ENCODE results near the gene SLC22A12.
A peak's percentile ranks its signal among the peaks of the same experiment; 100 is the strongest.

Gene SLC22A12

DNA sequence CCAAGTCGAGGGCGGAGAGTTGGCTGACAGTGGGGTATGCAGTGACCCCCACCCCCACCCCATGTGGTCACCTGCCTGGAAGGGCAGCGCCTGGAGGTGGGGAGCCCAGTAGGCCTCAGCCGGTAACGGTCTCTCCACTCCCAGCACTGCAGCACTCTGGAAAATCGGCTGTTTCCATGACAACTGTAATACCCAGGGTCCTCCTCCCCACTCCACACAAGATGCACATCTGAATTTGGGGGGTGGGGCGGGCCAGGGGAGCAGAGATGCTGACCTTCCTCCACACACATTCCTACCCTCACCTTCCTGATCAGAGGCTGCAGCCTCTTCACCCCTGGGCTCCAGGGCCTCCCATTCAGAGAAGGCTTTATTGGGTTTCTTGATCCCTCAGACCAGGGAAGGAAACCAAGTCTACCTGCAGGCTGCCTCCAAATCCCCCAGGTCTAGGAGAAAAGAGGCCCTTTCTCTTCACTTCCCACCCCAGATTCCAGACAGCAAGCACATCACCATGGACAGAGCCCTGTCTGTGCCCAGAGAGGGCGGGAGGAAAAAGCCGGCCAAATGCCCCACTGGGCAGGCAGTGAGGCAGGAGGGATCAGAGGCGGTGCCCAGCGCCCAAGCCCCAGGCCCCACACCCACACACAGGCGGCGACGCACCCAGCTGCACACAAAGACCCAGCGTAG lies 46.5 kb downstream of the SLC22A12 start:
- Histone ChIP-seq H3K9me3 (ENCODE audit: control insufficient read depth in 1 of 2, low read length in 2 of 2) (no peaks in the 10 kb centered on the region), H3K27ac (ENCODE audit: low read length) (no peak overlapping the region), H3K36me3 (ENCODE audit: control insufficient read depth in 1 of 2, insufficient read depth in 2 of 2, low read length in 2 of 2) (no peaks in the 10 kb centered on the region), H3K27me3 (ENCODE audit: low read depth, low read length) (peaks cover 13% of the 10 kb centered on the region), H3K4me3 (ENCODE audit: low read depth in 1 of 2, low read length in 2 of 2) (peak overlapping the region in 1 of 2 donors; percentile 49), H3K4me1 (ENCODE audit: control insufficient read depth in 1 of 2, insufficient read depth in 2 of 2, low read length in 2 of 2) (peaks cover 0 to 15% of the 10 kb centered on the region in 2 donors)

DNA sequence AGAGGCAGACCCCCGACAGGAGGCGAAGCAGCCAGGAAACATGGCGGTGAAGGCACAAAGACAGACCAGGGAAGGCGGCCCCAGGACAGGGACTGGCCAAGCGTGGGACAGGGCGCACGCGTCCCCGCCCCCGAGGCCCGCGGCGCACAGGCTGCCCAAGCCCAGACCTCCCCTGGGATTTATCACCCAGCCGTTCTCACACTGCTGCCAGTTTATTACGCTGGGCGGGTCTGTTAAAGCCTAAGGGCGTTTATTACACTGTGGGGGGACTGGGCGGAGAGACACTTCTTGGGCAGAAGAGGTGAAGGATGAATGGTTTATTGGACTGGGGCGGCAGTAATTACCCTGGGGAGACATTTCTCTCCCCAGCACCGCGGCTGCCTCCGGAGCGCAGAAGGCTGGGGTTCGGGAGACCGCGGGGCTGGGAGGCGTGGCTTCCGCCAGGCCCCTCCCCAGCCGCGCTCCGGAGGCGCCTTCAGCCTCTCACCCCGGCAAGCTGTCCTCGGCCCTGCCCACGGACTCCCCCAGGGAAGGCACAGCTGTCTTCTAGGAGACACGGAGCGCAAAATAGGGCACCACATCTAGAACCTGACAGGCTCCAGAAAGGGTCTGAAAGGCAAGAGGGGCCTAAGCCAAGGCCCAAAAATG lies 47.1 kb downstream of the SLC22A12 start:
- no peak overlapping the region for H3K27ac ChIP-seq (ENCODE audit: low read length)
- no peaks in the 10 kb centered on the region for H3K9me3 ChIP-seq (ENCODE audit: control insufficient read depth in 1 of 2, low read length in 2 of 2)
- peaks cover 0 to 15% of the 10 kb centered on the region in 2 donors for H3K4me1 ChIP-seq (ENCODE audit: control insufficient read depth in 1 of 2, insufficient read depth in 2 of 2, low read length in 2 of 2)
- H3K36me3 ChIP-seq (ENCODE audit: control insufficient read depth in 1 of 2, insufficient read depth in 2 of 2, low read length in 2 of 2) = no peaks in the 10 kb centered on the region
- H3K27me3 ChIP-seq (ENCODE audit: low read depth, low read length) = peaks cover 13% of the 10 kb centered on the region
- H3K4me3 ChIP-seq (ENCODE audit: low read depth in 1 of 2, low read length in 2 of 2) = peak overlapping the region in 1 of 2 donors; percentile 49

- H3K27ac ChIP-seq (ENCODE audit: low read length) = no peak overlapping the region
- H3K9me3 ChIP-seq (ENCODE audit: control insufficient read depth in 1 of 2, low read length in 2 of 2) = no peaks in the 10 kb centered on the region
- no peak overlapping the region for H3K4me3 ChIP-seq (ENCODE audit: low read depth in 1 of 2, low read length in 2 of 2)
- no peaks in the 10 kb centered on the region for H3K36me3 ChIP-seq (ENCODE audit: control insufficient read depth in 1 of 2, insufficient read depth in 2 of 2, low read length in 2 of 2)
- H3K27me3 ChIP-seq (ENCODE audit: low read depth, low read length) = peaks cover 13% of the 10 kb centered on the region
- peaks cover 0 to 16% of the 10 kb centered on the region in 2 donors for H3K4me1 ChIP-seq (ENCODE audit: control insufficient read depth in 1 of 2, insufficient read depth in 2 of 2, low read length in 2 of 2)
Observed at GRCh38 chr11:64638829-64639228, 47.8 kb downstream of the SLC22A12 start.

GRCh38 chr11:64639885-64640284 lies 48.9 kb downstream of the SLC22A12 start:
- Histone ChIP-seq H3K27ac (ENCODE audit: low read length) (no peak overlapping the region), H3K4me1 (ENCODE audit: control insufficient read depth in 1 of 2, insufficient read depth in 2 of 2, low read length in 2 of 2) (peaks cover 0 to 22% of the 10 kb centered on the region in 2 donors), H3K27me3 (ENCODE audit: low read depth, low read length) (peaks cover 23% of the 10 kb centered on the region), H3K4me3 (ENCODE audit: low read depth in 1 of 2, low read length in 2 of 2) (no peak overlapping the region), H3K9me3 (ENCODE audit: control insufficient read depth in 1 of 2, low read length in 2 of 2) (no peaks in the 10 kb centered on the region), H3K36me3 (ENCODE audit: control insufficient read depth in 1 of 2, insufficient read depth in 2 of 2, low read length in 2 of 2) (no peaks in the 10 kb centered on the region)

DNA sequence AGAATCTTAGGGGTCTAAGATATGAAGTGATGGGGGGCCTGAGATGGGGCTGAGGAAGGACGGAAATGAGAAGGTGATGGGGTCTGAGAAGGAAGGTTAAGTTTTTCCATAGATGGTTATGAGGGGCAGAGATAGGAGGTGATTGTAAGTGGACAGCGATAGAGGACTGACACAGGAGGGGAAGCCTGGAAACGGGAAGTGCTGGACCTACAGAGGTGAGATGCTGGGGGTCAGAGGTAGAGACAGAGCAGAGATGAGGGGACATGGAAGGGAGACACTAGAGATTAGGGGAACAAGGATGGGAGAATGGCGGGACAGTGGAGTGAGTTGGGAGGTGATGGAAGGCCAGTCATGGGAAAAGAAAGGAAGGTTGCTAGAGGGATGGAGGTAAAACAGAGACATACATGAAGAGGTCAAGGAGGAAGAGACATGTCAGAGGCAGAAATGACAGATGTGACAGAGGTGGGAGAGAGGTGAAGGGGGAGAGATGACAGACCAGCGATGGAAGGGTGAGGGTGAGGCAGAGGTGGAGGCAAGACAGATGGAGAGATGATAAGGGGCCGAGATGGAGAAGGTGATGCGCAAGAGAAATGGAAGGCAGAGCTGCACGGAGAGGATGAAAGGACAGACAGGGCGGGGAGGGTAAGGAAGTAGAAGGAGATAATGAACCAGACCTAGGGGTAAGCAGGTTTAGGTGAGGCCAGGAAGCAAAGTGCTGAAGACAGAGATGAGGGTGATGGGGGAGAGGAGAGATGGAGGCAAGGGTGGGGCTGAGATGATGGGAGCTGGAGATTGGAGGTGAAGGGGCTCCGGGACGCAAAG lies 50.8 kb downstream of the SLC22A12 start:
- Histone ChIP-seq H3K9me3 (ENCODE audit: control insufficient read depth in 1 of 2, low read length in 2 of 2) (no peaks in the 10 kb centered on the region), H3K27ac (ENCODE audit: low read length) (no peak overlapping the region), H3K4me1 (ENCODE audit: control insufficient read depth in 1 of 2, insufficient read depth in 2 of 2, low read length in 2 of 2) (peaks cover 0 to 22% of the 10 kb centered on the region in 2 donors), H3K27me3 (ENCODE audit: low read depth, low read length) (peaks cover 27% of the 10 kb centered on the region), H3K36me3 (ENCODE audit: control insufficient read depth in 1 of 2, insufficient read depth in 2 of 2, low read length in 2 of 2) (no peaks in the 10 kb centered on the region), H3K4me3 (ENCODE audit: low read depth in 1 of 2, low read length in 2 of 2) (peak overlapping the region; percentile 13 to 50)

GRCh38 chr11:64642418-64642735 lies 51.4 kb downstream of the SLC22A12 start:
- peak overlapping the region; percentile 13 to 50 for H3K4me3 ChIP-seq (ENCODE audit: low read depth in 1 of 2, low read length in 2 of 2)
- peaks cover 0 to 19% of the 10 kb centered on the region in 2 donors for H3K4me1 ChIP-seq (ENCODE audit: control insufficient read depth in 1 of 2, insufficient read depth in 2 of 2, low read length in 2 of 2)
- peaks cover 29% of the 10 kb centered on the region for H3K27me3 ChIP-seq (ENCODE audit: low read depth, low read length)
- H3K36me3 ChIP-seq (ENCODE audit: control insufficient read depth in 1 of 2, insufficient read depth in 2 of 2, low read length in 2 of 2) = no peaks in the 10 kb centered on the region
- H3K27ac ChIP-seq (ENCODE audit: low read length) = no peak overlapping the region
- no peaks in the 10 kb centered on the region for H3K9me3 ChIP-seq (ENCODE audit: control insufficient read depth in 1 of 2, low read length in 2 of 2)

GRCh38 chr11:64642871-64643255 lies 51.8 kb downstream of the SLC22A12 start:
- H3K27ac ChIP-seq (ENCODE audit: low read length) = no peak overlapping the region
- peak overlapping the region in 1 of 2 donors; percentile 50 for H3K4me3 ChIP-seq (ENCODE audit: low read depth in 1 of 2, low read length in 2 of 2)

GRCh38 chr11:64643256-64643881 lies 52.3 kb downstream of the SLC22A12 start:
- Histone ChIP-seq H3K36me3 (ENCODE audit: control insufficient read depth in 1 of 2, insufficient read depth in 2 of 2, low read length in 2 of 2) (no peaks in the 10 kb centered on the region), H3K4me3 (ENCODE audit: low read depth in 1 of 2, low read length in 2 of 2) (peak overlapping the region in 1 of 2 donors; percentile 50), H3K9me3 (ENCODE audit: control insufficient read depth in 1 of 2, low read length in 2 of 2) (no peaks in the 10 kb centered on the region), H3K27me3 (ENCODE audit: low read depth, low read length) (peaks cover 29% of the 10 kb centered on the region), H3K4me1 (ENCODE audit: control insufficient read depth in 1 of 2, insufficient read depth in 2 of 2, low read length in 2 of 2) (peaks cover 0 to 9% of the 10 kb centered on the region in 2 donors), H3K27ac (ENCODE audit: low read length) (no peak overlapping the region)

More at GRCh38 chr11:64642871-64643255, 51.8 kb downstream of the SLC22A12 start:
- Histone ChIP-seq H3K9me3 (ENCODE audit: control insufficient read depth in 1 of 2, low read length in 2 of 2) (no peaks in the 10 kb centered on the region), H3K27me3 (ENCODE audit: low read depth, low read length) (peaks cover 29% of the 10 kb centered on the region), H3K36me3 (ENCODE audit: control insufficient read depth in 1 of 2, insufficient read depth in 2 of 2, low read length in 2 of 2) (no peaks in the 10 kb centered on the region), H3K4me1 (ENCODE audit: control insufficient read depth in 1 of 2, insufficient read depth in 2 of 2, low read length in 2 of 2) (peaks cover 0 to 14% of the 10 kb centered on the region in 2 donors)

DNA sequence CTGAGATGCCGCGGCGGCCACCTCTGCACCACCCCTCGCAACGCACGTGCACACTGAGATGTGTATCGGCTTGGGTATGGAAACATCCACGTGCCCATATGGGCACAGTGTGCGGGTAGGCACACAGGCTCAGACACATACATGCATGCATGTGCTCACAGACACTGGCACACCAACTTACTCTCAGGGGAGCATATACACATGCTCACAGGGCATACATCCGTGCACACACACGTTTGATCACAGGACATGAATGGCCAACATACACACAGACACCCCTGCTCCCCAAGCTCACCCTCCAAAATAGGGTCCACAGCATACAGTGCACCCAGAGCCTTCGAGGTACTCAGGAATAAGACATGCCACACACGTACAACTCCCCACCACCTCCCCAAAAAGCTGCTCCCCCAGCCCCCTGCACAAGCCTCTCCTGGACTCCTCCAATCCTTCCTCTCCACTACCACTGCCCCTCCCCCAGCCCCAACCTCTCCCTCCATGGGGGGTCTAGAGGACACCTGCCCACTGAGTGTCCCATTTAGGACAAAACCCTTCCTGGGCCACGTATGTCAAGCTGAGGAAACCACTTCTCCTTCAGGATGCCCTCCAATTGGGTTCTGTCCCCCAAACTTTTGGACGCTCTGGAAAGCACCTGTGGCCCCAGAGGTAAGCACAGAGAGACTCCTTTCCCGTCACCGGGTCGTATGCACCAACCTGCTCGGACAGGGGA lies 53.1 kb downstream of the SLC22A12 start:
- no peak overlapping the region for H3K4me3 ChIP-seq (ENCODE audit: low read depth in 1 of 2, low read length in 2 of 2)
- H3K9me3 ChIP-seq (ENCODE audit: control insufficient read depth in 1 of 2, low read length in 2 of 2) = no peaks in the 10 kb centered on the region
- no peaks in the 10 kb centered on the region for H3K36me3 ChIP-seq (ENCODE audit: control insufficient read depth in 1 of 2, insufficient read depth in 2 of 2, low read length in 2 of 2)
- no peak overlapping the region for H3K27ac ChIP-seq (ENCODE audit: low read length)
- H3K4me1 ChIP-seq (ENCODE audit: control insufficient read depth in 1 of 2, insufficient read depth in 2 of 2, low read length in 2 of 2) = peaks cover 0 to 7% of the 10 kb centered on the region in 2 donors
- H3K27me3 ChIP-seq (ENCODE audit: low read depth, low read length) = peaks cover 29% of the 10 kb centered on the region

DNA sequence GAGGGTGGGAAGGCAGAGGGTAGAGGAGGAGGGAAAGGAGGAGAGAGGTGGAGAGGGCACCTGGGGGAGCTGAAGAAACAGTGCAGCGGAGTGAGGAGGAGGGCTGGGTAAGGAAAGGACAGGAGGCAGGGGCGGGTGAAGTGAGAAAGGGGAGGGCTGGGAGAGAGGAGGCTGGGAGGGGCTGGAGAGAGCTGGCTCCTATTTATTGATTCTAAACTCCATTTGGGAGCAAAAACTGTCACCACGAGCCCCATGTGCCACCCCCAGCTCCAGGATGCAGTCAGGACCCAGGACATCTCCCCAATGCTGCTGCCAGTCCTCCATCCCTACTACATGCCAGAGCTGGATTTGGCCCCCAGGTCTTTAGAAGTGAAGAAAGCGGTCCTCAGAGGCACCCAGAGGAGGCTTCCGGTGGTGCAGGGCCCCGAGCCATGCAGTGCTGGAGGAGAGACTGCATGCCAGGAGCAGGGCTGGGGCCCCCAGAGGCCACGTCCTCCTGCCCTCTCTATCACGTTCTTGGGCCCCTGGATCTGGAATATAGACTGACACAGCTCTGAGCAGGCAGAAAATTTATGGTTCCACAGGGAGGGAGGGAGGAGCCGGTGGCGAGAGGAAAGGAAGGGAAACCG lies 53.7 kb downstream of the SLC22A12 start:
- no peak overlapping the region for H3K27ac ChIP-seq (ENCODE audit: low read length)

More for the DNA sequence above, 53.7 kb downstream of the SLC22A12 start:
- Histone ChIP-seq H3K4me3 (ENCODE audit: low read depth in 1 of 2, low read length in 2 of 2) (no peak overlapping the region), H3K9me3 (ENCODE audit: control insufficient read depth in 1 of 2, low read length in 2 of 2) (no peaks in the 10 kb centered on the region), H3K4me1 (ENCODE audit: control insufficient read depth in 1 of 2, insufficient read depth in 2 of 2, low read length in 2 of 2) (peaks cover 0 to 7% of the 10 kb centered on the region in 2 donors), H3K27me3 (ENCODE audit: low read depth, low read length) (peaks cover 29% of the 10 kb centered on the region), H3K36me3 (ENCODE audit: control insufficient read depth in 1 of 2, insufficient read depth in 2 of 2, low read length in 2 of 2) (no peaks in the 10 kb centered on the region)
